Duodenal mucosa (tissue), 2 donors: ENCODE data around the gene PARL.
A peak's percentile ranks its signal among the peaks of the same experiment; 100 is the strongest.

Experiments
- H3K27ac ChIP-seq: one replicate; pipeline ENCODE4 v1.7.0; 2013; ENCODE audit warnings: low read depth, low read length
- H3K27me3 ChIP-seq, 2 donors: one replicate each; pipeline ENCODE4 v1.7.0; 2013; ENCODE audit warnings: low read length in 2 of 2, control low read depth in 1 of 2; ENCODE audit not compliant: insufficient read depth in 2 of 2, control insufficient read depth in 1 of 2
- H3K36me3 ChIP-seq, 2 donors: one replicate each; pipeline ENCODE4 v1.7.0; 2013; ENCODE audit warnings: low read length in 2 of 2, control low read depth in 1 of 2; ENCODE audit not compliant: insufficient read depth in 2 of 2, control insufficient read depth in 1 of 2
- H3K4me1 ChIP-seq, 2 donors: one replicate each; pipeline ENCODE4 v1.7.0; 2013; ENCODE audit warnings: low read length in 2 of 2, control low read depth in 1 of 2; ENCODE audit not compliant: insufficient read depth in 2 of 2, control insufficient read depth in 1 of 2
- H3K4me3 ChIP-seq, 2 donors: one replicate each; pipeline ENCODE4 v1.7.0; 2013; ENCODE audit warnings: low read length in 2 of 2, low read depth in 1 of 2
- H3K9ac ChIP-seq, 2 donors: one replicate each; pipeline ENCODE4 v1.7.0; 2013; ENCODE audit warnings: low read length in 2 of 2, low read depth in 1 of 2
- H3K9me3 ChIP-seq, 2 donors: one replicate each; pipeline ENCODE4 v1.7.0; 2013; ENCODE audit warnings: low read length in 2 of 2, control low read depth in 1 of 2; ENCODE audit not compliant: control insufficient read depth in 1 of 2

PARL gene

GRCh38 chr3:183884427-183885296 is at the start of gene PARL:
Gene PARL (minus strand): TSS chr3:183884880. CDS start chr3:183884846, 34 bp downstream.
- no peaks in the 10 kb centered on the region for H3K9me3 ChIP-seq
- peak within 1 kb of the TSS; percentile 82 to 89 for H3K4me3 ChIP-seq
- peaks cover 16 to 22% of the 10 kb centered on the region in 2 donors for H3K4me1 ChIP-seq
- no peaks in the 10 kb centered on the region for H3K27me3 ChIP-seq
- H3K9ac ChIP-seq = peak within 1 kb of the TSS; percentile 91 to 97
- peak within 1 kb of the TSS; percentile 68 for H3K27ac ChIP-seq
- H3K36me3 ChIP-seq = no peaks in the 10 kb centered on the region

- Histone ChIP-seq H3K27me3 (no peaks in the 10 kb centered on the region), H3K27ac (no peak overlapping the region), H3K4me3 (no peak overlapping the region), H3K9ac (no peak overlapping the region), H3K4me1 (peaks cover 12 to 14% of the 10 kb centered on the region in 2 donors), H3K36me3 (peaks cover 9 to 17% of the 10 kb centered on the region in 2 donors), H3K9me3 (no peaks in the 10 kb centered on the region)
Observed at GRCh38 chr3:183933160-183933559, 48.5 kb upstream of the PARL start.

GRCh38 chr3:183931881-183932280 is 47.2 kb upstream of the PARL start:
- Histone ChIP-seq H3K36me3 (peaks cover 0 to 7% of the 10 kb centered on the region in 2 donors), H3K4me1 (peaks cover 12 to 19% of the 10 kb centered on the region in 2 donors), H3K9me3 (no peaks in the 10 kb centered on the region), H3K4me3 (no peak overlapping the region), H3K9ac (no peak overlapping the region), H3K27ac (no peak overlapping the region), H3K27me3 (no peaks in the 10 kb centered on the region)

- H3K9me3 ChIP-seq = no peaks in the 10 kb centered on the region
- no peaks in the 10 kb centered on the region for H3K27me3 ChIP-seq
- peak overlapping the region in 1 of 2 donors; percentile 45 for H3K9ac ChIP-seq
- peaks cover 12 to 19% of the 10 kb centered on the region in 2 donors for H3K4me1 ChIP-seq
- H3K36me3 ChIP-seq = peaks cover 0 to 9% of the 10 kb centered on the region in 2 donors
- no peak overlapping the region for H3K4me3 ChIP-seq
- H3K27ac ChIP-seq = no peak overlapping the region
Observed at GRCh38 chr3:183930086-183930485, 45.4 kb upstream of the PARL start.

GRCh38 chr3:183927059-183927458 is 42.4 kb upstream of the PARL start:
- Histone ChIP-seq H3K27me3 (no peaks in the 10 kb centered on the region), H3K27ac (no peak overlapping the region), H3K9me3 (no peaks in the 10 kb centered on the region), H3K36me3 (peaks cover 0 to 26% of the 10 kb centered on the region in 2 donors), H3K4me1 (peaks cover 12 to 19% of the 10 kb centered on the region in 2 donors), H3K9ac (no peak overlapping the region), H3K4me3 (no peak overlapping the region)

GRCh38 chr3:183924956-183925355 is 40.3 kb upstream of the PARL start:
- Histone ChIP-seq H3K4me1 (peaks cover 6 to 12% of the 10 kb centered on the region in 2 donors), H3K4me3 (no peak overlapping the region), H3K27me3 (no peaks in the 10 kb centered on the region), H3K9ac (no peak overlapping the region), H3K9me3 (no peaks in the 10 kb centered on the region), H3K36me3 (peaks cover 4 to 37% of the 10 kb centered on the region in 2 donors), H3K27ac (no peak overlapping the region)

GRCh38 chr3:183924543-183924942 is 39.9 kb upstream of the PARL start:
- Histone ChIP-seq H3K4me1 (peaks cover 2 to 8% of the 10 kb centered on the region in 2 donors), H3K4me3 (no peak overlapping the region), H3K9ac (no peak overlapping the region), H3K27me3 (no peaks in the 10 kb centered on the region), H3K9me3 (no peaks in the 10 kb centered on the region), H3K27ac (no peak overlapping the region), H3K36me3 (peaks cover 7 to 39% of the 10 kb centered on the region in 2 donors)

- peaks cover 8 to 35% of the 10 kb centered on the region in 2 donors for H3K36me3 ChIP-seq
- H3K27ac ChIP-seq = no peak overlapping the region
- H3K4me3 ChIP-seq = no peak overlapping the region
- no peaks in the 10 kb centered on the region for H3K27me3 ChIP-seq
- peaks cover 0 to 5% of the 10 kb centered on the region in 2 donors for H3K4me1 ChIP-seq
- no peak overlapping the region for H3K9ac ChIP-seq
- H3K9me3 ChIP-seq = no peaks in the 10 kb centered on the region
Observed at GRCh38 chr3:183922421-183922820, 37.7 kb upstream of the PARL start.

GRCh38 chr3:183921096-183921495 is 36.4 kb upstream of the PARL start:
- Histone ChIP-seq H3K9me3 (no peaks in the 10 kb centered on the region), H3K9ac (no peak overlapping the region), H3K27me3 (no peaks in the 10 kb centered on the region), H3K4me1 (no peaks in the 10 kb centered on the region), H3K36me3 (peaks cover 8 to 35% of the 10 kb centered on the region in 2 donors), H3K27ac (no peak overlapping the region), H3K4me3 (no peak overlapping the region)

GRCh38 chr3:183920416-183920815 is 35.7 kb upstream of the PARL start:
- H3K4me3 ChIP-seq = no peak overlapping the region
- no peak overlapping the region for H3K27ac ChIP-seq
- H3K9ac ChIP-seq = no peak overlapping the region
- H3K9me3 ChIP-seq = no peaks in the 10 kb centered on the region
- no peaks in the 10 kb centered on the region for H3K4me1 ChIP-seq
- no peaks in the 10 kb centered on the region for H3K27me3 ChIP-seq
- peaks cover 8 to 34% of the 10 kb centered on the region in 2 donors for H3K36me3 ChIP-seq
